IPS-18a (cell line): ENCODE measurements around the gene RNASE8.

Experiments used
- H3K27ac ChIP-seq: one replicate; pipeline ENCODE4 v1.5.1; 2013; ENCODE audit warnings: low read length
- H3K27me3 ChIP-seq: one replicate; pipeline ENCODE4 v1.6.1; 2013; ENCODE audit warnings: mild to moderate bottlenecking, low read length; ENCODE audit not compliant: control insufficient read depth, insufficient read depth
- H3K36me3 ChIP-seq: one replicate; pipeline ENCODE4 v1.6.1; 2013; ENCODE audit warnings: low read depth, low read length; ENCODE audit not compliant: control insufficient read depth
- H3K4me1 ChIP-seq: one replicate; pipeline ENCODE4 v1.6.1; 2013; ENCODE audit warnings: low read depth, low read length; ENCODE audit not compliant: control insufficient read depth
- H3K4me3 ChIP-seq: one replicate; pipeline ENCODE4 v1.5.1; 2013; ENCODE audit warnings: low read length
- H3K9ac ChIP-seq: one replicate; pipeline ENCODE4 v1.6.1; 2013; ENCODE audit warnings: mild to moderate bottlenecking, low read length, moderate library complexity
- H3K9me3 ChIP-seq: one replicate; pipeline ENCODE4 v1.6.1; 2013; ENCODE audit warnings: low read depth, low read length; ENCODE audit not compliant: control insufficient read depth

The RNASE8 gene

DNA sequence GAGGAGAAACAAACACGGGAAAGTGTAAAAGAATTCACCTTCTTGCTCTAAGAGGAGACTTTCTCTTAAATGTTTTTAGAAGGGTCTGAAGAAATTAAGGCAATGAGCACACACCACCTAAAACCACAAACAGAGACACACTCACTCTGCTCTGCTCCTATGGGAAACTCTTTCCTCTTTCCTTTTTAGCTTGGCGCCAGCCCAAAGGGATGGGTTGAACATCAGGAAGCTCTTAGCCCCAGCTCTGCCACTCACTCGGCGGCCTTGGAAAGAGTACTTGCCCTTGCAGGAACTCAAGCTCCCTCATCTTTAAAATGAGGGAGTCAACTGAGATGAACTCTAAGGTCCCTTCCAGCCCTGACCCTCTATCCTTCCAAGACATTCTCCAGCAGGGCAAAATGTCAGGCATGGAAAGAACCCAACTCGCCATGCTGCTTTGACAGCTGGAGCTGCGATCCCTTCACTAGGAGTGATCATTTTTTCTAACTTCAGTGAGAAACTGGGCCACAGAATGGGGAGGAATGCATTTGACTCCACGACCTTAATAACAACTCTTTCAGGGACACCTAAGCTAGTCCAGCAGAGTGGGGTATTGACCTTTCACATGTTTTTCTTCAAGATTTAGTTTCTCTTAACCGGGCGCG lies 980 bp upstream of the RNASE8 start:
- Histone ChIP-seq H3K4me1 (peaks cover 3% of the 10 kb centered on the region), H3K27ac (no peak overlapping the region), H3K9me3 (no peaks in the 10 kb centered on the region), H3K4me3 (no peak overlapping the region), H3K36me3 (no peaks in the 10 kb centered on the region), H3K27me3 (no peaks in the 10 kb centered on the region), H3K9ac (no peak overlapping the region)

DNA sequence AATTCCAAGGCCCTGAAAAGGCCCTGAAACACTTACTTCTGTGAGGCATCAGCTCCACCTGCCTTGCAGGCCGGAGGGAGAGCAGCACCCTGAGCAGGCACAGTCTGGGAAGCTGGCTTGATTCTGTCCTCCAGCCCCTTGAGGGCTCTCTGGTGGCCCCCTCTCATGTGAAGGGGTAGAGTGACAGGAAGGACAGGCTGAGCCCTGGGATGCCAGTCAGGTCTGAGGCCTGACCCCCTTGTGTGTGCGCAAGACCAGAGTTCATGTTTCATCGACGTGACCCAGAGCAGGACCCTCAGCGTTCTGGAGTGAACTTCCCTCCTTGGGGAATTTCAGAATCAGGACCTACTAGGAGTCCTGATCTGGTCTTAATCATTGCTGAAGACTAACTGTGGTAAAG lies 1.3 kb downstream of the RNASE8 start:
- Histone ChIP-seq H3K9me3 (no peaks in the 10 kb centered on the region), H3K9ac (no peak overlapping the region), H3K4me3 (no peak overlapping the region), H3K27me3 (no peaks in the 10 kb centered on the region), H3K36me3 (no peaks in the 10 kb centered on the region), H3K27ac (no peak overlapping the region), H3K4me1 (peaks cover 11% of the 10 kb centered on the region)

DNA sequence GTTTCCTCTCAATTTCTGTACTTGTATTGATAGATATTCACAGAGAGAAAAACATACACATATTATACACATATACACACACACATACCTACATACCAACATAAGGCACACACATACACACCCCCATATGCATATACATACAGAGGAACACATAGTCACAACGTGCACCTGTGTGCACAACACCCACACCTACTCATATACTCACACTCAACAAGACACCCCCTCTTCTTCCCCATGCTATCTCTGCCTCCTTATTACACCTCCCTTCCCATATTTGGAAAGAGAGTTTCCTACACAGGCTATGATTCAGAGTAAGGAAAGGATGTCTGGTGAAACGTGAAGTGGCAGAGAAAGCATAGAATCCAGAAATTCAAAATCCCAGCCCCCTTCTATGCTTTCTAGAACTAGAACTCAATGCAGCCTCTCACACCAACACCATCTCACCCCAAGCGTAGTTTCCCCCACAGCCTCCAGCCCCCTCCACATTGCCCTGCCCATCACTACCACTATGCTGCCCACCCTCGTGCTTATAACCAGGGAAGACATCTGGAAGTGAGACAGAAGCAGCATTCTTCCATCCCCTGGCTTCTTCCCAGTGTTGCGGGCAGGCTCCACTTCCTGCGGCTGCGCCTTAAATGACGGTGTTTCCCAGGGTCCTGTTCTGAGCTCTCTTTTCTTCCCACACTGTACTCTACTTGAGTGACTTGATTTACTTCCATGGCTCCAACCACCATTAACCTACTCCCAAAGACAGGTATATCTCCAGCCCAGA lies 2.4 kb downstream of the RNASE8 start:
- Histone ChIP-seq H3K27me3 (no peaks in the 10 kb centered on the region), H3K9me3 (no peaks in the 10 kb centered on the region), H3K4me3 (no peak overlapping the region), H3K4me1 (peaks cover 11% of the 10 kb centered on the region), H3K9ac (no peak overlapping the region), H3K36me3 (no peaks in the 10 kb centered on the region), H3K27ac (no peak overlapping the region)

DNA sequence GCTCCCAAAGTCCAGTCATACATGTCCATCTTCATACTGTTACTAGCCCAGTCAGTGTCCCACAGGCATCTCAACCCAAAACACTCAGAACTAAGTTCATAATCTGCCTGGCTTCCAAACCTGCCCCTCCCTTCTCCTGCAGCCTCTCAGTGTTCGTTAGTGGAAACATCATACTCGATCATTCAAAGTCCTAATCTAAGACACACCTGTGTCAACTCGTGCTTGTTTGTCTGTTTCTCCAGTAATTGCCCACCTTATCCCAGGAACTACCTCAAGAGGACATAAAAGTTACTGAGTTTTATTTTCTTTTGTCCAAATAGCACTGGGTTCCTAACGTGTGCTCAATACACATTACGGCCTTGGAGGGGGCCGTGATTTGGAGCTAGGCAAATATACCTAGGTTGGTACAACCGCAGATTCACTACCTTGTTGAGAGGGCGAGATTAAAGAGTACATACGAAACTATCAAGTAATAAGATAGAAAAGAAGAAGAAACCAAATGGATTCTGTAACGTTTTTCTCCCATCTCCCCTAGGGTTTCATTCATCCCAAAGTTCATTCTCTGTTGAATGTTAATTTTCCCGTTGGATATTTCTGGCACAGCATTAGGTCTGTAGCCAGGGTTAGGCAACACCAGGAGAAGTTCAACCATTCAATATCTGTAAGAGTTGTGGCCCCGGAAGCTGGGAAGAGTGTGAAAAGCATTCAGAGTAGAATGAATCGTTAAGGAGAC lies 3.2 kb downstream of the RNASE8 start:
- Histone ChIP-seq H3K27me3 (no peaks in the 10 kb centered on the region), H3K4me1 (peaks cover 9% of the 10 kb centered on the region), H3K27ac (no peak overlapping the region), H3K4me3 (no peak overlapping the region), H3K9ac (no peak overlapping the region), H3K36me3 (no peaks in the 10 kb centered on the region), H3K9me3 (no peaks in the 10 kb centered on the region)

DNA sequence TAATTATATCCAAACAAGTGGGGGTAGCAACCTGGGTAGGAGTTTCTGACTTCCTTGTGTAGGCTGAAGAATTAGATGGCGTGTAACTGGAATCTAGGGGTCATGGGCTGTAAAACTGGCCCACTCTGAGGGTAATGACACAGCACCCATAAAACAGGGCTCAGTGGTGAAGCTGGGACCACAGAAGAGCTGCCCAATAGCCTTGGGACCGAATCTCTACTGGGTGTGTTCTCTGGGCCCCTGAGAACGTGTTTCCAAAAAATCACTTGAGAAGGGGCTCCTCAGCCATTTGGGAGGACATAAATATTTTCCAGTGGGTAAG lies 3.7 kb downstream of the RNASE8 start:
- H3K27ac ChIP-seq, result no peak overlapping the region
- H3K9ac ChIP-seq, result no peak overlapping the region

DNA sequence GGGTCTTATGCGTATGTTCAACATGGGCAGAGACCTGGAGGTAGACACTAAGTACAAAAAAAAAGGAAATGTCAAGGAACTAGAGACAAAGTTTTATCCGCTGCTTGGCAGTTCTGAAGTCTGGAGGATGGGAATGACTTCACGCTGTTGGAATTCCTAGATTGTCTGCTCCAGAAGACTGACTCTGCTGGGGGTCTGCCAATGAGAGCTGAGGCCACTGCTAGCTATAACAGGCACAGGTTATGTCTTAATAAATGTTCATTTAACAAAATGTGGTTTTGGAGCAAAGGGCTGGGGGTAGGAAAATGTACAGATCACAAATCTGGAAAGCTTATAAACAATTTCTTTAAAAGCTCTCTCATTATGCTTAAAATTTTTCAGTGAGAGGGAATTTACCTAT lies 5.9 kb downstream of the RNASE8 start:
- no peak overlapping the region for H3K9ac ChIP-seq
- H3K36me3 ChIP-seq, result no peaks in the 10 kb centered on the region

More for the DNA sequence above, 3.7 kb downstream of the RNASE8 start:
- Histone ChIP-seq H3K4me3 (no peak overlapping the region), H3K9me3 (no peaks in the 10 kb centered on the region), H3K27me3 (no peaks in the 10 kb centered on the region), H3K36me3 (no peaks in the 10 kb centered on the region), H3K4me1 (peaks cover 9% of the 10 kb centered on the region)

DNA sequence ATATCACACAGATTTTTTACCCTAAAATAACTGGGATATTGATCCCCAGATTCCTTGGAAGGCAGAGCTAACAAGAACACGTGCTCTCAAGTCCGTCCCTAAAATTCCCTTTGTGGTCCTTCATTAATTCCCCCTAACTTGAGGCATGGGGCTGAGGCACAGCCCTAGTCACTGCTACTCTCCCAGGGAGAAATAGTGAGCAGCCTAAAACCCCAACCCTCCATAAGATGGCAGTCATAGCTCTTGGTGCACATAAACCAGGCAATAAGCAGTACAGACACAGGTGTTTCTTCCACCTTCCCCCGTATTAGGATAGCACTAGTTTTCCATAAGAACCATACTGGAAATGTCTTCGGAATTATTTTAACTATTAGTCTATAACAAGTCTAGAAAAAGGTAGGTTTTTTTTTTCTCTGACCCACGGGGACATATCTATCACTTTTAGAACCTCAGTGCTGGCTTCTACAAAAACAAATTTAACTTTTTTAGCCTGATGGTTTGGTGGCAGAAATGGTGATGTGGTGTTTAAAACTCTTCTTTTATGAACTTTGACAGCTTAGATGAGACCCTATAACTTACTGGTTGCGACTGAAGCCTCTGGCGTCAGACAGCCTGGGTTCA lies 9.4 kb downstream of the RNASE8 start:
- Histone ChIP-seq H3K36me3 (no peaks in the 10 kb centered on the region), H3K27ac (no peak overlapping the region), H3K4me1 (peaks cover 18% of the 10 kb centered on the region), H3K4me3 (no peak overlapping the region), H3K9ac (no peak overlapping the region), H3K9me3 (no peaks in the 10 kb centered on the region), H3K27me3 (peaks cover 16% of the 10 kb centered on the region)

More for the DNA sequence above, 5.9 kb downstream of the RNASE8 start:
- no peak overlapping the region for H3K4me3 ChIP-seq
- H3K27ac ChIP-seq, result no peak overlapping the region
- H3K9me3 ChIP-seq, result no peaks in the 10 kb centered on the region
- peaks cover 12% of the 10 kb centered on the region for H3K4me1 ChIP-seq
- peaks cover 13% of the 10 kb centered on the region for H3K27me3 ChIP-seq

DNA sequence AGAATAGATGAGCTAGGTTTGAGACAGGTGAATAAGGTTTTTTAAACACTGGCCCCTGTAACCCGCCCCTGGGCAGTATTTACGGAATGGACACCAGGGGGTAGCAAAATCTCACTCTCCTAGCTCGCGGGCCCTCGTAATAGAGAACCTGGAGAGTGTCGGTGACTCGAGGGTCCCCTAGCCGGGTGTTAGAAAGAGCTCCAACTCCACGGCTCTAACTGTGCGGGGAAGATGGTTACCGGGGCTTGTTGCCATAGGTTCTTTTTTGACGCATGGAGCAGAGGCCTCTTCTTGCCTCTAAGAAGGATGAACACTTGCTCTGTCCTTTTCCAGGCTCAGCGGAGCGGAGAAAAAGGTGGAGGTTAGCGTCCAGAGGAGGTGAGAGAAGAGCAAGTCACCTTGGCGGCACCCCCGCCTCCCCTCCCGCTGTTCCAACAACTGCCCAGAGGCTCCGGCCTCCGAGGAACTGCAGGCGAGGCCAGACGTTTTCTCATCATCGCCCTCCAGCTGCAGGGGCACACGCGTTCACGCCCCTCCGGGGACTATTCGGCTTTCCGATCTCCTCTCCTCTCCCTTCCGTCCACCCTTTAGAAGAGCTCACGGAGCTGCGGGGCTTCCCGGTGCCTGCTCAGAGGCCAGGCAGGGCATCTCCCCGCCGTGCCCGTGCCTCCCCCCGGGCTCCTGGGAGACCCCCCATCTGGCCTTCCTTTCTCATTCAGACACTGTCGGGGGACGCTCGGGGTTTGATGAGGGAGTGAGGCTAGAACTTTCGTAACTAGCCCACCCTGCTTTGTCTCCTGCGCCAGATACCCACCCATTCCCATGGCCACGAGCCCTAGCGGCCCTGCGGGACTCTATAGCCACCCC lies 11.1 kb downstream of the RNASE8 start:
- Histone ChIP-seq H3K9ac (peak overlapping the region; percentile 89), H3K9me3 (no peaks in the 10 kb centered on the region), H3K27me3 (peaks cover 16% of the 10 kb centered on the region), H3K4me1 (peaks cover 17% of the 10 kb centered on the region), H3K36me3 (peaks cover 12% of the 10 kb centered on the region), H3K27ac (peak overlapping the region; percentile 48), H3K4me3 (peak overlapping the region; percentile 69)

DNA sequence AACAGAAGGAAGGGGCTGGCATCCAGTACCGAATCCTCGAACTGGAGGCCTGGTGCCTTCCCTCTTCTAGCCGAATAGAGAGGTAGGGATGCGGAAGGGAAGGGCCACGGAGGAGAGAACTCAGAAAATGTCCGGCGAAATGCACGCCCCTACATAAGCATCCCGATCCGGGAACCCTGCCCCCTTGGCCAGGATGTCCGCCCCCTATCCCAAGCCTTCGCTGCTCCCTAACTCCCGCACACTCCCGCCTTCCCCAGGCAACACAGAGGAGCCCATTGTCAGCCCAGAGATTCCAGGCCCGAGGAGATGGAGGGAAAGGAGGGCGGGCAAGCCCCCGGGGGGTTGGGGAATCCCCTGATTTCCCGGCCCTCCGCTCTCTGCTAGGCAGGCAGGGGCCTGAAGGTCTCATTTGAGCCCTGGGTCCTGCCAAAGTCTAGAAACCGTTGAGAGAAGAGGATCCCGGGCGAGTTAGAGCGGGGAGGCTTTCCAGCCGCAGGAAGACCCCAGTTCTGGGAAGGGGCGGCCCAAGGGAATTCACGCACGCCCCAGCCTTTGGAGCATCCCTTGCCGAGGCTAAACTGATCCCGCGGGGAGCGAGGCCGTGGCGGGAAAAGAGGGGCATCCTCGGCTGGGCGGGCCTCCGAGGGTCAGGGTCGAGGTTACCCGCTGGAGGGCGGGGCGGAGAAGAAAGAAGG lies 11.9 kb downstream of the RNASE8 start:
- Histone ChIP-seq H3K4me3 (peak overlapping the region; percentile 69), H3K9ac (peak overlapping the region; percentile 89)

DNA sequence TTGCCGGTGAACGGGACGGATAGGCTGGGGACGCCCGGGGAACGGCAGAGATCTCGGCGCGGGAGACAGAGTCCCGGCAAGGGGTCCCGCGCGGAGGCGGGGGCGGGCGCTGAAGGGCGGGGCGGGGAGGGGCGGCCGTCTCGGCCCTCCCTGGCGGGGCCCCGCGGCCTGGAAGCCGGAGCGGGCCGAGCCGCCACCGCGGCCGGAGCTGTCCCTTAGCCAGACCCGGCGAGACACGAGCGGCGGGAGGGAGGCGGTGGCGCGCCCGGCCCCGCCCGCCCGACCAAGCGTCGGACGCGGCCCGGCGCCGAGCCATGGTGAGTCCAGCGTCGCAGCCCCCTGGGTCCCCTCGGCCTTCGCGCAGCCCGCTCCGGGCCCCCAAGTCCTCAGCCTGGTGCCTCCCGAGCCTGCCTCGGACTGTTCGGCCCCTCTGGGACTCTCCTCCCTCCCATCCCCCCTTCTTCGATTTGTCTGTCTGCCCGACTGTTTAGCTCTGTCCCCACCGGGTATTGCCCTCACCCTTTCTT lies 12.5 kb downstream of the RNASE8 start, which contains the start of gene ARHGEF40:
ARHGEF40 (plus strand) TSS at position 222 of the 527 bp plus-strand sequence; CDS start at position 315, 93 bp downstream.
- Histone ChIP-seq H3K36me3 (peaks cover 24% of the 10 kb centered on the region), H3K9me3 (no peaks in the 10 kb centered on the region), H3K4me3 (peak within 1 kb of the TSS; percentile 69), H3K27me3 (peaks cover 16% of the 10 kb centered on the region), H3K4me1 (peaks cover 16% of the 10 kb centered on the region), H3K27ac (peak within 1 kb of the TSS; percentile 89), H3K9ac (peak within 1 kb of the TSS; percentile 89)

More for the DNA sequence above, 11.9 kb downstream of the RNASE8 start:
- Histone ChIP-seq H3K36me3 (peaks cover 18% of the 10 kb centered on the region), H3K4me1 (peaks cover 16% of the 10 kb centered on the region), H3K27ac (peak overlapping the region; percentile 89), H3K27me3 (peaks cover 16% of the 10 kb centered on the region), H3K9me3 (no peaks in the 10 kb centered on the region)
